ENCODE data around the gene PPP2R2D.

GRCh38 chr10:131915484-131915883, 14.7 kb downstream of the PPP2R2D start:
- TF ChIP-seq CTCF (IDR thresholded peaks at IDR 0.05) (no peak), POLR2A (IDR thresholded peaks at IDR 0.05) (no peak), EP300 (IDR thresholded peaks at IDR 0.05) (no peak)
